ENCODE results near the gene FGFR4.

FGFR4 gene

DNA sequence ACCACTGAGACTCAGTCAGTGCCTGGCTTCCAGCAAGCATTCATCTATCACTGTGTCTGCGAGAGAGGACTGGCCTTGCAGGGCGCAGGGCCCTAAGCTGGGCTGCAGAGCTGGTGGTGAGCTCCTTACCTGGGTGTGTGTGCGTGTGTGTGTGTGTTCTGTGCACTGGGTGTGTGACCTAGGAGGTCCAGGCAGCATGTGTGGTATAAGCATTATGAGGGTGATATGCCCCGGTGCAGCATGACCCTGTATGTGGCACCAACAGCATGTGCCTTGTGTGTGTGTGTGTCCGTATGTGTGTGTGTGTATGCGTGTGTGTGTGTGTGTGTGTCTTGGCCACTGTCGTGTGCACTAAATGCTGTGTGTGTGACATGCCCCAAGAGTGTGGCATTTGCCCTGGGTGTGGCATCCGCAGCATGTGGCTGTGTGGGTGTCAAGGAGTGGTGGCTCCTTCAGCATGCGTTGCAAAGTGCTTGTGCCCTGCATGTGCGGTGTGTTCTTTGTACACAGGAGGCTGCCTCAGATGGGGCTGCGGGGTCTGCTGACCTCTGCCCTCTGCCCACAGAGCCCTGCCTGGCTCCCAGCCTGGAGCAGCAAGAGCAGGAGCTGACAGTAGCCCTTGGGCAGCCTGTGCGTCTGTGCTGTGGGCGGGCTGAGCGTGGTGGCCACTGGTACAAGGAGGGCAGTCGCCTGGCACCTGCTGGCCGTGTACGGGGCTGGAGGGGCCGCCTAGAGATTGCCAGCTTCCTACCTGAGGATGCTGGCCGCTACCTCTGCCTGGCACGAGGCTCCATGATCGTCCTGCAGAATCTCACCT lies 3.3 kb downstream of the FGFR4 start:
- H3K4me3 ChIP-seq (replicated peaks; ENCODE audit: low read depth, low read length) = no peak overlapping the region
- TF ChIP-seq, protein P1, sequence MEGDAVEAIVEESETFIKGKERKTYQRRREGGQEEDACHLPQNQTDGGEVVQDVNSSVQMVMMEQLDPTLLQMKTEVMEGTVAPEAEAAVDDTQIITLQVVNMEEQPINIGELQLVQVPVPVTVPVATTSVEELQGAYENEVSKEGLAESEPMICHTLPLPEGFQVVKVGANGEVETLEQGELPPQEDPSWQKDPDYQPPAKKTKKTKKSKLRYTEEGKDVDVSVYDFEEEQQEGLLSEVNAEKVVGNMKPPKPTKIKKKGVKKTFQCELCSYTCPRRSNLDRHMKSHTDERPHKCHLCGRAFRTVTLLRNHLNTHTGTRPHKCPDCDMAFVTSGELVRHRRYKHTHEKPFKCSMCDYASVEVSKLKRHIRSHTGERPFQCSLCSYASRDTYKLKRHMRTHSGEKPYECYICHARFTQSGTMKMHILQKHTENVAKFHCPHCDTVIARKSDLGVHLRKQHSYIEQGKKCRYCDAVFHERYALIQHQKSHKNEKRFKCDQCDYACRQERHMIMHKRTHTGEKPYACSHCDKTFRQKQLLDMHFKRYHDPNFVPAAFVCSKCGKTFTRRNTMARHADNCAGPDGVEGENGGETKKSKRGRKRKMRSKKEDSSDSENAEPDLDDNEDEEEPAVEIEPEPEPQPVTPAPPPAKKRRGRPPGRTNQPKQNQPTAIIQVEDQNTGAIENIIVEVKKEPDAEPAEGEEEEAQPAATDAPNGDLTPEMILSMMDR (IDR thresholded peaks at IDR 0.05; ENCODE audit: low read depth, low read length, missing control alignments) = no peak
- no peak for DNase-seq (ENCODE audit: extremely low read depth, low read depth)

DNA sequence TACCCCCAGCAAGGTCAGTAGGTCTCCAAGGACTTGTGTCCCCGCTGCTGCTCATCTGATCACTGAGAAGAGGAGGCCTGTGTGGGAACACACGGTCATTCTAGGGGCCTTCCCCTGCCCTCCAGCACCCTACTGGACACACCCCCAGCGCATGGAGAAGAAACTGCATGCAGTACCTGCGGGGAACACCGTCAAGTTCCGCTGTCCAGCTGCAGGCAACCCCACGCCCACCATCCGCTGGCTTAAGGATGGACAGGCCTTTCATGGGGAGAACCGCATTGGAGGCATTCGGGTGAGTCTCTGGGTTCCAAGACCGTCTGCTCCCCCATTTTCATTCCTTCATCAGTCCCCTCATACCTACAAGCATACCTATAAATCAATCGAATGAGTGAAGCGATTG lies 4.1 kb downstream of the FGFR4 start:
- no peak overlapping the region for H3K4me3 ChIP-seq (replicated peaks; ENCODE audit: low read depth, low read length)
- TF ChIP-seq, protein P1 (IDR thresholded peaks at IDR 0.05; ENCODE audit: low read depth, low read length, missing control alignments) = no peak

DNA sequence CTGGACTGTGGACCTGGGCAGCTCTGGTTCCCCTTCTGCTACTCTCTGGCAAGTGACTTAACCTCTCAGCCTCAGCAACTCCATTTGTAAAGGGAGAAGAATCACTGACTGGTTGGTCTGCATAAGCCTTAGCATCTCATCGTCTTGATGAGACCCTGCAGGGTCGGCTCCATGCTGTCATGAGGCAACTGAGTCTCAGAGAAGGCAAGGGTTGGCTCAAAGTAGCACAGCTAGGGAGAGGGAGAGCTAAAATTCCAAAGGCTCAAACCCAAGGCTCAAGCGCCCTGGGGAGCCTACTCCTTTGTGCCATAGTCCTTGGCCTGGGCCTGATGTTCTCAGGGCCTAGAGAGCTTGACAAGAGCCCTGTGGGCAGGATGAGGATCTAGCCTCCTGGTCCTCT lies 4.5 kb downstream of the FGFR4 start:
- H3K4me3 ChIP-seq (replicated peaks; ENCODE audit: low read depth, low read length) = no peak overlapping the region
- TF ChIP-seq, protein P1 (IDR thresholded peaks at IDR 0.05; ENCODE audit: low read depth, low read length, missing control alignments) = no peak
- no peak for DNase-seq (ENCODE audit: extremely low read depth, low read depth)

More for the DNA sequence above, 4.1 kb downstream of the FGFR4 start:
- DNase-seq (ENCODE audit: extremely low read depth, low read depth) = no peak

DNA sequence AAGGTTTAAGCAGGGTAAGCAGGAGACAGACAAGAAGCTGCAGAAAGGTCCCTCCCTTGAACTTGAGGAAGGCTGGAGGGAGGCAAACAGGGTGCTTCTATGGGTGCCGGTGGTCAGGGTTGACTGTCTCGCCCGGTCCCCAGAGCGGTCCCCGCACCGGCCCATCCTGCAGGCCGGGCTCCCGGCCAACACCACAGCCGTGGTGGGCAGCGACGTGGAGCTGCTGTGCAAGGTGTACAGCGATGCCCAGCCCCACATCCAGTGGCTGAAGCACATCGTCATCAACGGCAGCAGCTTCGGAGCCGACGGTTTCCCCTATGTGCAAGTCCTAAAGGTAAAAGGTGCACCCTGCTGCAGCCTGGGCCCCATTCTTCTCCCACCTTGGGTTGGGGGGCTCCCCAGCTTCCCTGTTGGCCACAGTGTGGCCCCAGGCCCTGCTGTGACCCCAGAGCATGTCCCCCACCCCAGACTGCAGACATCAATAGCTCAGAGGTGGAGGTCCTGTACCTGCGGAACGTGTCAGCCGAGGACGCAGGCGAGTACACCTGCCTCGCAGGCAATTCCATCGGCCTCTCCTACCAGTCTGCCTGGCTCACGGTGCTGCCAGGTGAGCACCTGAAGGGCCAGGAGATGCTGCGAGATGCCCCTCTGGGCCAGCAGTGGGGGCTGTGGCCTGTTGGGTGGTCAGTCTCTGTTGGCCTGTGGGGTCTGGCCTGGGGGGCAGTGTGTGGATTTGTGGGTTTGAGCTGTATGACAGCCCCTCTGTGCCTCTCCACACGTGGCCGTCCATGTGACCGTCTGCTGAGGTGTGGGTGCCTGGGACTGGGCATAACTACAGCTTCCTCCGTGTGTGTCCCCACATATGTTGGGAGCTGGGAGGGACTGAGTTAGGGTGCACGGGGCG lies 5.7 kb downstream of the FGFR4 start:
- no peak for DNase-seq (ENCODE audit: extremely low read depth, low read depth)

DNA sequence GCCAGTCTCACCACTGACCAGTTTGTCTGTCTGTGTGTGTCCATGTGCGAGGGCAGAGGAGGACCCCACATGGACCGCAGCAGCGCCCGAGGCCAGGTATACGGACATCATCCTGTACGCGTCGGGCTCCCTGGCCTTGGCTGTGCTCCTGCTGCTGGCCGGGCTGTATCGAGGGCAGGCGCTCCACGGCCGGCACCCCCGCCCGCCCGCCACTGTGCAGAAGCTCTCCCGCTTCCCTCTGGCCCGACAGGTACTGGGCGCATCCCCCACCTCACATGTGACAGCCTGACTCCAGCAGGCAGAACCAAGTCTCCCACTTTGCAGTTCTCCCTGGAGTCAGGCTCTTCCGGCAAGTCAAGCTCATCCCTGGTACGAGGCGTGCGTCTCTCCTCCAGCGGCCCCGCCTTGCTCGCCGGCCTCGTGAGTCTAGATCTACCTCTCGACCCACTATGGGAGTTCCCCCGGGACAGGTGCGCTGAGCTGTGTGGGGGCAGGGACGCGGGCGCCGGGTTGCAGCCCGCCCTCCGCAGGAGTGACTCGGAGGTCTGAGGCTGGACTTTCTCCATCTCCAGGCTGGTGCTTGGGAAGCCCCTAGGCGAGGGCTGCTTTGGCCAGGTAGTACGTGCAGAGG lies 6.5 kb downstream of the FGFR4 start:
- no peak overlapping the region for H3K4me3 ChIP-seq (replicated peaks; ENCODE audit: low read depth, low read length)
- no peak for DNase-seq (ENCODE audit: extremely low read depth, low read depth)
- TF ChIP-seq, protein P1 (IDR thresholded peaks at IDR 0.05; ENCODE audit: low read depth, low read length, missing control alignments) = no peak

More for the DNA sequence above, 5.7 kb downstream of the FGFR4 start:
- TF ChIP-seq, protein P1 (IDR thresholded peaks at IDR 0.05; ENCODE audit: low read depth, low read length, missing control alignments) = no peak
- H3K4me3 ChIP-seq (replicated peaks; ENCODE audit: low read depth, low read length) = no peak overlapping the region

DNA sequence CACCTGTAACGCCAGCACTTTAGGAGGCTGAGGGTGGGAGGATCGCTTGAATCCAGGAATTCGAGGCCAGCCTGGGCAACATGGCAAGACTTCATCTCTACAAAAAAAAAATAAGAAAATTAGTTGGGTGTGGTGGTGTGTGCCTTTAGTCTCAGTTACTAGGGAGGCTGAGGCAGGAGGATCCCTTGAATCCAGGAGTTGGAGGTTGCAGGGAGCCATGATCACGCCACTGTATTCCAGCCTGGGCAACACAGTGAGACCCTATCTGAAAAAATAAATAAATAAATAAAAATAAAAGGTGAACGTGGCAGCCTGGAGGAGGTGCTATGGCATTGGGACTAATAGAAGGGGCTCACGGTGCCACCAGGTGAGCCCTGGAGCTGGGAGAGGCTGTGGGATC lies 7.1 kb downstream of the FGFR4 start:
- no peak for DNase-seq (ENCODE audit: extremely low read depth, low read depth)
- no peak overlapping the region for H3K4me3 ChIP-seq (replicated peaks; ENCODE audit: low read depth, low read length)
- TF ChIP-seq, protein P1 (IDR thresholded peaks at IDR 0.05; ENCODE audit: low read depth, low read length, missing control alignments) = no peak
